CD4-positive, alpha-beta T cell treated with Interleukin-1 beta for 1 hour (primary cell): ENCODE measurements around the gene PHLDA2.
A peak's percentile ranks its signal among the peaks of the same experiment; 100 is the strongest.
"Not testable (repeated sequence)": the region's sequence is repeated elsewhere in the genome, so short reads cannot be mapped to it uniquely, and the experiment has no call there.

Source experiments
- DNase-seq, 2 donors: peaks; one replicate each; pipeline ENCODE4 v3.0.0-alpha.2; 2020 to 2022

Gene PHLDA2

GRCh38 chr11:2912498-2912897, 16.7 kb downstream of the PHLDA2 start:
- peak in 1 of 2 donors; percentile 13 for DNase-seq

- DNase-seq, result no peak
Measured at GRCh38 chr11:2911785-2912391, 17.3 kb downstream of the PHLDA2 start.

- DNase-seq, result no peak
Measured at GRCh38 chr11:2911088-2911784, 18.0 kb downstream of the PHLDA2 start.

- DNase-seq, result no peak
Measured at GRCh38 chr11:2910401-2910955, 18.7 kb downstream of the PHLDA2 start.

GRCh38 chr11:2909133-2909902, 19.9 kb downstream of the PHLDA2 start:
- no peak for DNase-seq

- no peak for DNase-seq
Measured at GRCh38 chr11:2908130-2908529, 21.1 kb downstream of the PHLDA2 start.

GRCh38 chr11:2905299-2905698, 23.9 kb downstream of the PHLDA2 start:
- not testable (repeated sequence) for DNase-seq

- no peak for DNase-seq
Measured at GRCh38 chr11:2904153-2905052, 24.8 kb downstream of the PHLDA2 start.

- no peak for DNase-seq
Measured at GRCh38 chr11:2903672-2904011, 25.6 kb downstream of the PHLDA2 start.

GRCh38 chr11:2902784-2903671, 26.2 kb downstream of the PHLDA2 start:
- no peak for DNase-seq

- DNase-seq, result peak; percentile 93 to 94
Measured at GRCh38 chr11:2901854-2902783, 27.1 kb downstream of the PHLDA2 start.

- DNase-seq, result no peak
Measured at GRCh38 chr11:2901196-2901796, 27.9 kb downstream of the PHLDA2 start.

GRCh38 chr11:2899080-2899783, 30.0 kb downstream of the PHLDA2 start:
- peak in 1 of 2 donors; percentile 40 for DNase-seq

- peak; percentile 57 to 77 for DNase-seq
Measured at GRCh38 chr11:2898366-2899079, 30.7 kb downstream of the PHLDA2 start.

- no peak for DNase-seq
Measured at GRCh38 chr11:2897048-2897447, 32.2 kb downstream of the PHLDA2 start.

- no peak for DNase-seq
Measured at GRCh38 chr11:2896047-2896446, 33.2 kb downstream of the PHLDA2 start.

- DNase-seq, result no peak
Measured at GRCh38 chr11:2893935-2894334, 35.3 kb downstream of the PHLDA2 start.

- DNase-seq, result peak; percentile 47 to 54
Measured at GRCh38 chr11:2892967-2893528, 36.2 kb downstream of the PHLDA2 start.
